Measurements from ENCODE around the gene RDH8.

Gene RDH8

GRCh38 chr19:10070730-10071446 lies 57.6 kb downstream of the RDH8 start:
- DNase-seq (ENCODE audit: low read depth) = no peak
- no peak for TF ChIP-seq CTCF (IDR thresholded peaks at IDR 0.05; ENCODE audit: low read length, missing control alignments)
- H3K4me3 ChIP-seq (replicated peaks; ENCODE audit: low read depth, low read length) = no peak overlapping the region

Measured in fibroblast of pulmonary artery (primary cell).